GM04504 (cell line): ENCODE data around the gene TMEM128.
A peak's percentile ranks its signal among the peaks of the same experiment; 100 is the strongest.
"Not testable (repeated sequence)": the region's sequence is repeated elsewhere in the genome, so short reads cannot be mapped to it uniquely, and the experiment has no call there.

Source experiments
- DNase-seq: peaks from one replicate; pipeline ENCODE4 v3.0.0-alpha.2; 2012; ENCODE audit warnings: low read depth

Gene TMEM128

DNA sequence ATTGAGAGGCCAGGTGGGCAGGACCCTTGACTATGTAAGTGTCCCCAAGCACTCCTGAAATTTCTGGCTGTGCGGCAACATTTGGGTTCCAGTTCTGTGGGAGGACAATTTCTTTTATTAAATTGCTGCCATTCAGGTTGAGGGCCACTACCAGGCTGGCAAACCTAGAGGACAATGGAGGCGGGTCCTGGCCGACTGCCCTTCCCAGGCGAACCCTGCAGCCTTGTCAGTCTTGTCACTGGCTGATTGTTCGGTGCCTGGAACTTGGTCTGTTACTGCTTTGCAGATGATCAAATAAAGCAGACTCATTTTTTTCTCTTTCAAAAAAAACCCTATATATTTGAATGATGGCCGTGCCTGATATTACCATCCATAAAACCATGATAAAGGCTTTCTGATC, 6.6 kb upstream of the TMEM128 start:
- DNase-seq, result no peak

- DNase-seq, result no peak
Observed at GRCh38 chr4:4254199-4254598, 6.2 kb upstream of the TMEM128 start.

GRCh38 chr4:4249866-4250265, 1.8 kb upstream of the TMEM128 start:
- no peak for DNase-seq

GRCh38 chr4:4249342-4249741, 1.3 kb upstream of the TMEM128 start:
- DNase-seq, result not testable (repeated sequence)

DNA sequence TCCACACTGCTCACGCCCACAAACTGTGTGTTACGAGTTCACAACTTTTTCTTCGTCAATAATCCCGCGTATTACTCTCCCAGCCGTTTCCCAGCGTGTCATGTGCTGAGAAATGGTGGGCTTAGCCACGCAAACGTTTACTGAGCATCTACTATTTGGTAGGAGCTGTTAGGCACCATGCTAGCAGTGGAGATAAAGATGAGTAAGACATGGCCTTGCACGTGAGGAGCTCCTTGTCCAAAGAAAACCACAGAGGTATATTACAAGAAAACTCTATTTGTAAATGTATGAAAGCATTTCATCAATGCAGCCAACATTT, 821 bp upstream of the TMEM128 start:
- peak; percentile 3 for DNase-seq

GRCh38 chr4:4247696-4248028, 361 bp downstream of the TMEM128 start:
- DNase-seq, result no peak

GRCh38 chr4:4245172-4245571, 2.9 kb downstream of the TMEM128 start:
- DNase-seq, result no peak

DNA sequence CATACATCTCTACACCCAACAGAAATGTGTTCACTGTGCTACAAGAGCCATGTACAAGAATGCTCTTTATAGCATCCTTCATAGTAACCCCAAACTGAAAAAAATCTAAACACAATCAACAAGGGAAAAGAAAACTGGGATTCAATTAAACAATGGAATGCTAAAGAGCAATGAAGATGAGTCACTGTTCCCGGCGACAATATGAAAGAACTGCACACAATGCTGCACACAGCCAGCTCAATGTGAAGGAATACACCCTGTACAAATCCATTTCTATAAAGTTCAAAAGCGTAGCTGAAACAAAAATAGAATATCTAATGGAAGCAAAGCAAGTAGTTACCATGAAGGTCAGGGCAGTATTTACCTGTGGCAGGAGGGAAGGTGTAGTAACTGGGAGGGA, 8.5 kb downstream of the TMEM128 start:
- not testable (repeated sequence) for DNase-seq

GRCh38 chr4:4233610-4234009, 14.4 kb downstream of the TMEM128 start:
- DNase-seq, result no peak

- DNase-seq, result no peak
Observed at GRCh38 chr4:4228356-4228668, 19.7 kb downstream of the TMEM128 start.

GRCh38 chr4:4227510-4228355, 20.3 kb downstream of the TMEM128 start:
- DNase-seq, result no peak

DNA sequence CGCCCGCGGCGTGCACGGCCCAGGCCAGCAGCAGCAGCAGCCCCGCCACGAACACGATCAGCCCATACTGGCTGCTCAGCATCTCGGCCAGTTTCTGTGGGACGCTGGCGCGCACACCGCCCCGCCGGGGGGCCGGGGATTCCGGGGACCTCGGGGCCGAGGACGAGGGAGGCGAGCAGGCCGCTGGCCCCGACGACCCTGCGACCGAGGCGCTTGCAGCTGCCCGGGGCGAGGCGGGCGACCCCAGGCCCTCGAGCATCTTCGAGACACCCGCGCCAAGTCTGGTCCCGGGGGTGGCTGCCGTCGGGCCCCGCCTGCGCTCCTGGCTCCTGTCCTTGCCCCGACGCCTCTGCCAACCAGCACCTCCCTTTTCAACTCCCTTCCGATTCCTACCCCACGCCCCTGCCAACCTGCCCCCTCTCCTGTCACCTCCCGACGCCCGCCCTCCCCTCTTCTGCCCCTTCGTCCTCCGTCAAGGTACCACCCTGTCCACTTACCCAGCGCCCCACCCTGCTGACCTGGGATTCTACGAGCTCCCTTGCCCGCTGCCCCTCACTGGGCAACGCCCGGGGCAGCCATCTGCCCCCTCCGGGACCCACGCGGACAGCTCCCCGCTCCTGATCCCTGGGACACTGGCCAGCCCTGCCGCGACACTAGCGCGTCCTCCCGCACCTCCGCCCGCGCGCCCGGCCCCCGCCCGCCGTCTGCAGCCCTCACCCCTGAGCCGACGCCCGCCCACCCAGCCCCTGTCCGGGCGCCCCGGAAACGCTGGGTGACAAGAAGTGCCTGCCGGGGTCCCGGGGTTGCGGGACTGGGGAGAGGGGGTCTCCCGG, 21.2 kb downstream of the TMEM128 start, which contains the start of gene OTOP1:
Gene OTOP1, minus strand, starts transcription at position 324 of the 833 bp plus-strand sequence. Its CDS starts 65 bp downstream, at position 259.
- DNase-seq, result no peak

- DNase-seq, result no peak
Observed at GRCh38 chr4:4225915-4226605, 22.0 kb downstream of the TMEM128 start.

DNA sequence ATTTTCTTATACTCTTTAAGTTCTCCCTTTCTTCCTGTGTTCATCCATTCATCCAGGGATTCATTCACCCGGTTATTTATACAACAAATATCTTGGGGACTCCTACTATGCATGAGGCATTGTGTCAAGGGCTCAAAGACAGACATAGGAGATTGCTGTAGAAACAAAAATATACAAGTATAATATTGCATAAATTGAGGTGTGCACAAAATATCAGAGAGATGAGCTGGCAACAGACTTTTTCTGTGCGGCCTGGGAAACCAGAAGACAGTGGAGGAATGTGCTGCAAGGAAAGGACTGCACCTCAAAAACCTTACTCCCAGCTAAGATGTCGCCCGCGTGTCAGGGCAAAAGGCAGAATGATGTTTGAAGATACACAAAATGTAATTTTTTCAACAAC, 30.9 kb downstream of the TMEM128 start:
- no peak for DNase-seq

DNA sequence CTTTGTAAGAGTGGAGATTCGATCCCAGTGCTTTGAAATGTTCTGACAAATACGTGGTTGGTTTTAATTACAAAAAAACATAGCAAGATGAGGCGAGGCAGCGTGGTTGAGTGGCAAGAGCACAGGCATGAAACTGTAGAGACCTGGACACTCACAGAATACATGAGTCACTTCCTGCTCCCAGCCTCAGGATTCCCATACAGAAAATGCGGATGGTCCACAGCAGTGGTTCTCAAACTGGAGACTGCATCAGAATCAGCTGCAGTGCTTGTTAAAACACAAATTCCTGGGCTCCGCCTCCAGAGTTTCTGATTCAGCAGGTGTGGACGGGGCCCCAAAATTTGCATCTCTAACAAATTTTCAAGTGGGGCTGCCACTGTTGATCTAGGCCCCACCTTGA, 31.4 kb downstream of the TMEM128 start:
- DNase-seq, result peak; percentile 5

- not testable (repeated sequence) for DNase-seq
Observed at GRCh38 chr4:4213674-4214073, 34.3 kb downstream of the TMEM128 start.

GRCh38 chr4:4206204-4206603, 41.8 kb downstream of the TMEM128 start:
- no peak for DNase-seq

DNA sequence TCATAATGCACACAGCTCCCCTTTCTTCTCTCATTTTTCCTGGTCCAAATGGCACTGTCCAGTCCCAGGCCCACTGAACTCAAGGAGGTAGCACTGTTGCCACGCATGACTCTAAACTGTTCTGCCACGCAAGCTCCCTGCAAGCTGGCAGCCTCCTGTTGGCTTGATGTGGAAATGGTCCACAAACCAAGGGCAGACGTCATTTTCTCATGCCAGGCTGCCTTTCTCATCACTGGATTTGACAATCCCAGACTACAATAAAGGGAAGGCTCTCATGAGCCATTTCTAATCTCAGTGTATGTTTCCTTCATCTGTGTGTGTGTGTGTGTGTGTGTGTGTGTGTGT, 43.6 kb downstream of the TMEM128 start:
- DNase-seq, result no peak

DNA sequence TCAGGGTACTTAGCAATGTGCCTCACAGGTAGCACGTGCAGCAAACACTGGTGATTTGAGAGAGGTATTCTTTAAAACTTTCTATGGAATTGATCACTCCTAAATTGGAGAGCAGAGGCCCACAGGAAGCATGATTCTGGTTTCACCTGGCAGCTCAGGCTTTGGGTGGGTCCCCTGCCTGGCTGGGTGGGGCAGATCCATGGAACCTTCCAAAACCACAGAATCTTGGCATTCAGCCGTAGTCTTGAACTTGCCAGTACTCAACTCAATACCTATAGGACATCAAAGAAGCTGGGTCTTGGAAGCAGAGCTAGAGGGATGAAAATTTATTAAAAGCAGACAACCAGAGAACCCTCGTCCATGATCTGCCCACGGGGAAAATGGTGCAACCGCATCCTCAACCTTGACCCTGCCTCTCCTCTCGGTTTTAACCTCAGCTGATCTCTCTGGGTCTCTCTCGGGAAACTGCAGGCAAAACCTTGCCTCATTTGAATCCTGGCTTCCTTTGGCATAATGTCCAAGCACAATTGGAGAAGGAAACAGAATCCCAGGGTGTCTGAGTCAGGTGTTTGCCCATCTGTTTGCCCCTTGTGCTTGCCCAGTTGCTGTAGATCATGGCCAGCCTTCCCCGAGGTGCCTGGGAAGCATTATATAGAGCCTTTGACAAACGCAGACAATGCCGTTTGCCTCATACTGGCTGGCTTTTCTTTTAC, 44.2 kb downstream of the TMEM128 start:
- DNase-seq, result no peak

DNA sequence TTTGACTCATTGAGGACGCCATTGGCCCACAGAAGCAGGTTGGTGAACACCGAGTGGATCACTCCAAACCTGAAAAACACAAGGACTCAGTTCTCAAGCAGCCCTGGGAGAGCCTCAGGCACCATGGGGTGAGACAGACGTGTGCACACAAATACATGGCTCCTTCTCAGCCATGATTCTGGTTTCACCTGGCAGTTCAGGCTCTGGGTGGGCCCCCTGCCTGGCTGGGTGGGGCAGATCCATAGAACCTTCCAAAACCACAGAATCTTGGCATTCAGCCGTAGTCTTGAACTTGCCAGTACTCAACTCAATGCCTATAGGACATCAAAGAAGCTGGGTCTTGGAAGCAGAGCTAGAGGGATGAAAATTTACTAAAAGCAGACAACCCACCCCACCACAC, 45.5 kb downstream of the TMEM128 start:
- no peak for DNase-seq

- DNase-seq, result no peak
Observed at GRCh38 chr4:4200624-4201023, 47.4 kb downstream of the TMEM128 start.

DNA sequence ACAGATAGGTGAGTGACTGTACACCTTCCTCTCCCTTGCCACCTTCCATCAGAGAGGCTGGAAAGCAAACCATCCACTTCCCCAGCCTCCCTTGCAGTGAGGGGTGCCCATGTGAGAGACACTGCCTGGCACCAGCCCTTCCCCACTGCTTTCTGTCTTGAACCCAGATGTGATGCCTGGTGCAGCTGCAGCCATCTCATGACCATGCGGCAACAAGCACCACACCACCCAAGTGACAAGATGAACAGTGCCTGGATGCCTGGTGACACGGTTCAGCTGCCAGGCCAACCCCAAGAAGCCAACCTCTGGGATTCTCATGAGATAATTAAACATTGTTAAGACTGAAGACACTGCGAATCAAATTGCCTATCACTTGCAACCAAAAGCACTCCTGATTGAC, 52.7 kb downstream of the TMEM128 start:
- DNase-seq, result no peak
